HepG2 (cell line): ENCODE results near the gene KLB. TPM values are rescaled to one million over a fixed set of nuclear protein-coding genes. Genes with fewer than 3 reads are reported as not detected.

ENCODE experiments used
- ATAC-seq: fragments of 200-7000 bp; cut with Tn5 transposase; 3 replicates; pipeline ENCODE4 v1.9.1; 2020; ENCODE audit warnings: mild to moderate bottlenecking, moderate library complexity
- BruUV-seq: library from RNA; stranded (reverse); fragments of 400-500 nt; replicated peaks from 2 replicates; lab custom pipeline; 2021; lab: Mats Ljungman, UMichigan
- CTCF ChIA-PET: fragments of 300-600 bp; formaldehyde crosslinking; extraction: SDS; loops from one replicate; lab custom pipeline; 2021; ENCODE audit warnings: low total read pairs, inconsistent platforms, low intra/inter-chr PET ratio; lab: Yijun Ruan, JAX
- POLR2A ChIA-PET: fragments of 350-600 bp; sonication (Branson Sonifier 250); formaldehyde crosslinking; loops from one replicate; lab custom pipeline; 2020; ENCODE audit warnings: antibody characterized with exemption, inconsistent platforms; lab: Yijun Ruan, JAX
- DNase-seq: peaks from one replicate; pipeline ENCODE4 v3.0.0-alpha.2; 2015; ENCODE audit warnings: low spot score
- FAIRE-seq: peaks from 3 replicates; lab custom pipeline; 2011; peaks lifted over from hg19 to GRCh38; lab: Jason Lieb, UNC
- H2AFZ ChIP-seq: one replicate; pipeline ENCODE4 v1.6.1; 2011; ENCODE audit warnings: low read length, inconsistent platforms
- H3K27ac ChIP-seq: fragments of 300-600 bp; 3 replicates; pipeline ENCODE4 v1.8.0; 2011; ENCODE audit warnings: mixed run types, mild to moderate bottlenecking, mixed read lengths, low read length, inconsistent platforms; ENCODE audit not compliant: insufficient read depth; ENCODE audit errors: extremely low read length
- H3K27me3 ChIP-seq, 2 experiments: fragments of 200-600 bp in 1 of 2; 2 replicates in 1 of 2; 3 replicates in 1 of 2; pipeline versions ENCODE4 v1.6.0 to v1.8.0; 2011; ENCODE audit warnings: low read length in 2 of 2, mild to moderate bottlenecking in 2 of 2, moderate library complexity in 2 of 2, inconsistent platforms in 1 of 2; ENCODE audit not compliant: insufficient read depth in 2 of 2, control insufficient read depth in 1 of 2
- H3K36me3 ChIP-seq, 2 experiments: fragments of 200-600 bp in 1 of 2; replicated peaks in 1 of 2; 2 replicates in 1 of 2; 3 replicates in 1 of 2; pipeline versions ENCODE4 v1.5.1 to v1.8.0; 2011; ENCODE audit warnings: low read length in 2 of 2, inconsistent platforms in 1 of 2; ENCODE audit not compliant: insufficient read depth in 2 of 2, control insufficient read depth in 1 of 2
- H3K4me1 ChIP-seq: 2 replicates; pipeline ENCODE4 v1.5.1; 2012; ENCODE audit warnings: low read length, inconsistent platforms; ENCODE audit not compliant: insufficient read depth
- H3K4me2 ChIP-seq: 2 replicates; pipeline ENCODE4 v1.6.0; 2011; ENCODE audit warnings: low read depth, low read length, inconsistent platforms
- H3K4me3 ChIP-seq, 3 experiments: fragments of 200-600 bp in 1 of 3; sonication (generic), shearing (Covaris generic) in 1 of 3; replicated peaks in 1 of 3; 2 replicates each; pipeline ENCODE4 v1.5.1; 2011 to 2016; ENCODE audit warnings: low read length in 3 of 3, inconsistent platforms in 2 of 3, low read depth in 2 of 3, mild to moderate bottlenecking in 2 of 3, control low read depth in 1 of 3, mixed read lengths in 1 of 3; ENCODE audit not compliant: insufficient read depth in 1 of 3
- H3K79me2 ChIP-seq: one replicate; pipeline ENCODE4 v1.6.1; 2011; ENCODE audit warnings: low read length, inconsistent platforms; ENCODE audit not compliant: insufficient read depth
- H3K9ac ChIP-seq: 2 replicates; pipeline ENCODE4 v1.6.0; 2011; ENCODE audit warnings: mild to moderate bottlenecking, low read depth, low read length, inconsistent platforms; ENCODE audit not compliant: insufficient read depth
- H3K9me3 ChIP-seq: 2 replicates; pipeline ENCODE4 v1.5.1; 2012; ENCODE audit warnings: mild to moderate bottlenecking, low read length
- H4K20me1 ChIP-seq: 2 replicates; pipeline ENCODE4 v1.6.0; 2011; ENCODE audit warnings: inconsistent platforms, mild to moderate bottlenecking, low read length, moderate library complexity; ENCODE audit not compliant: insufficient read depth
- CBX1 ChIP-seq: IDR thresholded peaks from one replicate; pipeline ENCODE4 v1.6.1; 2016; ENCODE audit warnings: antibody characterized with exemption, low read depth
- CREM ChIP-seq, 2 experiments: sonication (generic) in 1 of 2; formaldehyde crosslinking in 1 of 2; IDR thresholded peaks; 2 replicates each; pipeline versions ENCODE4 v1.4.0 to v1.6.1; 2016 to 2020; ENCODE audit warnings: antibody characterized with exemption in 1 of 2, mild to moderate bottlenecking in 1 of 2, missing genetic modification reagents in 1 of 2
- FOSL1 ChIP-seq: sonication (generic); formaldehyde crosslinking; IDR thresholded peaks from 2 replicates; pipeline ENCODE4 v1.9.0; 2021; ENCODE audit warnings: missing genetic modification reagents, borderline replicate concordance
- HNRNPLL ChIP-seq: fragments of 200-400 bp; formaldehyde crosslinking; IDR thresholded peaks from 2 replicates; pipeline ENCODE4 v1.6.1; 2017; ENCODE audit warnings: mild to moderate bottlenecking, low read depth, low read length; ENCODE audit not compliant: poor library complexity, severe bottlenecking
- MAFK ChIP-seq, 2 experiments: IDR thresholded peaks in 1 of 2; conservative IDR thresholded peaks in 1 of 2; 2 replicates each; pipeline ENCODE4 v1.6.1; 2011; ENCODE audit warnings: improper control_type of control experiment in 2 of 2, low read length in 2 of 2
- MXI1 ChIP-seq: IDR thresholded peaks from 3 replicates; pipeline ENCODE4 v1.6.1; 2012; ENCODE audit warnings: low read depth, low read length, inconsistent platforms, borderline replicate concordance
- NFE2 ChIP-seq: sonication (generic); formaldehyde crosslinking; IDR thresholded peaks from 2 replicates; pipeline ENCODE4 v1.4.0; 2020; ENCODE audit warnings: missing genetic modification reagents
- NFKB2 ChIP-seq: sonication (generic); formaldehyde crosslinking; IDR thresholded peaks from 2 replicates; pipeline ENCODE4 v1.4.0; 2020; ENCODE audit warnings: missing genetic modification reagents, borderline replicate concordance
- RARG ChIP-seq: sonication (generic); formaldehyde crosslinking; IDR thresholded peaks from 2 replicates; pipeline ENCODE4 v1.4.0; 2020; ENCODE audit warnings: low read depth, mild to moderate bottlenecking, missing genetic modification reagents
- ZC3H4 ChIP-seq: sonication (generic); formaldehyde crosslinking; IDR thresholded peaks from 2 replicates; pipeline ENCODE4 v1.4.0; 2020; ENCODE audit warnings: missing genetic modification reagents, borderline replicate concordance
- WGBS: methylation state at CpG from one replicate; pipeline ENCODE4 v1.1.6; 2017; ENCODE audit warnings: low lambda C conversion rate; 5-methylcytosine and 5-hydroxymethylcytosine counted together
- in situ Hi-C: cut with HindIII; loops from 2 replicates; pipeline ENCODE4 v1.10.0; 2017; ENCODE audit warnings: low pct_unique_long_range_greater_than_20kb; ENCODE audit not compliant: extremely low pct_ligation_motif_present
- intact Hi-C: fragments of 100-400 bp; cut with micrococcal nuclease; formaldehyde crosslinking; loops from one replicate; pipeline ENCODE4 v1.10.0; 2022; ENCODE audit not compliant: unreplicated experiment
- polyA plus RNA-seq, 8 experiments: library from polyadenylated mRNA; depleted of rRNA in 3 of 8; stranded (reverse) in 7 of 8; unstranded in 1 of 8; fragments of >200 nt; fragmentation: Illumina TruSeq in 4 of 8; extraction: Trizol in 4 of 8; gene quantifications; 2 replicates each; pipeline versions ENCODE4 v1.2.1 to v1.2.3, GENCODE V29; 2011 to 2016; ENCODE audit warnings: low read depth in 4 of 8, missing spikeins in 1 of 8, mixed read lengths in 1 of 8; ENCODE audit not compliant: insufficient read depth in 1 of 8
- total RNA-seq, 5 experiments: library from RNA; depleted of rRNA; stranded (reverse); fragments of >200 nt; fragmentation: Illumina TruSeq; extraction: Trizol; gene quantifications; 2 replicates each; pipeline ENCODE4 v1.2.3, GENCODE V29; 2016; ENCODE audit warnings: low read depth in 1 of 5
- TF ChIP-seq, protein P1 (sequence below): sonication (generic); formaldehyde crosslinking; IDR thresholded peaks from 2 replicates; pipeline ENCODE4 v1.5.0; 2020; ENCODE audit warnings: mild to moderate bottlenecking, missing genetic modification reagents, borderline replicate concordance
- TF ChIP-seq, protein P2 (sequence below): sonication (generic); formaldehyde crosslinking; IDR thresholded peaks from 2 replicates; pipeline ENCODE4 v1.8.0; 2022; ENCODE audit warnings: mild to moderate bottlenecking, missing genetic modification reagents, moderate library complexity
- TF ChIP-seq, protein P3 (sequence below): sonication (generic); formaldehyde crosslinking; IDR thresholded peaks from 2 replicates; pipeline ENCODE4 v1.4.0; 2020; ENCODE audit warnings: missing genetic modification reagents, mild to moderate bottlenecking, borderline replicate concordance

Gene KLB
- total and polyA plus RNA-seq, 2 of the 13 experiments (the other 11 are each of a cell fraction or from before 2014, with no cell fraction given), result 25.3 to 82.0 TPM

DNA sequence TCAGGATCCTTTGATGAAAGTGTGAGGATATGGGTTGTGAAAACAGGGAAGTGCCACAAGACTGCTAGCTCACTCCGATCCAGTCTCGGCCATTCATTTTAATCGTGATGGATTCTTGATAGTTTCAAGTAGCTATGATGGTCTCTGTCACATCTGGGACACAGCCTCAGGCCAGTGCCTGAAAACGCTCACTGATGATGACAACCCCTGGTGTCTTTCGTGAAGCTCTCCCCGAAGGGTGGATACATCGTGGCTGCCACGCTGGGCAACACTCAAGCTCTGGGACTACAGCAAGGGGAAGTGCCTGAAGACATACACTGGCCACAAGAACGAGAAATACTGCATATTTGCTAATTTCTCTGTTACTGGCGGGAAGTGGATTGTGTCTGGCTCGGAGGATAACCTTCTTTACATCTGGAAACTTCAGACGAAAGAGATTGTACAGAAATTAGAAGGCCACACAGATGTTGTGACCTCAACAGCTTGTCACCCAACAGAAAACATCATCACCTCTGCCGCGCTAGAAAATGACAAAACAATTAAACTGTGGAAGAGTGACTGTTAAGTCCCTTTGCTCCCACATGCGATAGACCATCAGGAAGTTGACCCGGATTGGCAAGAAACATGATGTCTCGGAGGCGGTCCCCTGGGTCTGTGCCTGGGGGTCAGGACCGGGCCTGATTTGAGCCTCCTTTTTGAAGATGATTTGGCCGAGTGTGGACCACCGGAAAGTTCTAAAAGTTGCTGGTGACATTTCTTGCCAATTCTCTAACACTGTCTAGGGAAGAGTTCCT lies 74.4 kb downstream of the KLB start (continued):
- TF ChIP-seq, protein P1, sequence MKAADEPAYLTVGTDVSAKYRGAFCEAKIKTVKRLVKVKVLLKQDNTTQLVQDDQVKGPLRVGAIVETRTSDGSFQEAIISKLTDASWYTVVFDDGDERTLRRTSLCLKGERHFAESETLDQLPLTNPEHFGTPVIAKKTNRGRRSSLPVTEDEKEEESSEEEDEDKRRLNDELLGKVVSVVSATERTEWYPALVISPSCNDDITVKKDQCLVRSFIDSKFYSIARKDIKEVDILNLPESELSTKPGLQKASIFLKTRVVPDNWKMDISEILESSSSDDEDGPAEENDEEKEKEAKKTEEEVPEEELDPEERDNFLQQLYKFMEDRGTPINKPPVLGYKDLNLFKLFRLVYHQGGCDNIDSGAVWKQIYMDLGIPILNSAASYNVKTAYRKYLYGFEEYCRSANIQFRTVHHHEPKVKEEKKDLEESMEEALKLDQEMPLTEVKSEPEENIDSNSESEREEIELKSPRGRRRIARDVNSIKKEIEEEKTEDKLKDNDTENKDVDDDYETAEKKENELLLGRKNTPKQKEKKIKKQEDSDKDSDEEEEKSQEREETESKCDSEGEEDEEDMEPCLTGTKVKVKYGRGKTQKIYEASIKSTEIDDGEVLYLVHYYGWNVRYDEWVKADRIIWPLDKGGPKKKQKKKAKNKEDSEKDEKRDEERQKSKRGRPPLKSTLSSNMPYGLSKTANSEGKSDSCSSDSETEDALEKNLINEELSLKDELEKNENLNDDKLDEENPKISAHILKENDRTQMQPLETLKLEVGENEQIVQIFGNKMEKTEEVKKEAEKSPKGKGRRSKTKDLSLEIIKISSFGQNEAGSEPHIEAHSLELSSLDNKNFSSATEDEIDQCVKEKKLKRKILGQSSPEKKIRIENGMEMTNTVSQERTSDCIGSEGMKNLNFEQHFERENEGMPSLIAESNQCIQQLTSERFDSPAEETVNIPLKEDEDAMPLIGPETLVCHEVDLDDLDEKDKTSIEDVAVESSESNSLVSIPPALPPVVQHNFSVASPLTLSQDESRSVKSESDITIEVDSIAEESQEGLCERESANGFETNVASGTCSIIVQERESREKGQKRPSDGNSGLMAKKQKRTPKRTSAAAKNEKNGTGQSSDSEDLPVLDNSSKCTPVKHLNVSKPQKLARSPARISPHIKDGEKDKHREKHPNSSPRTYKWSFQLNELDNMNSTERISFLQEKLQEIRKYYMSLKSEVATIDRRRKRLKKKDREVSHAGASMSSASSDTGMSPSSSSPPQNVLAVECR (CRISPR knock-in tag), result no peak

DNA sequence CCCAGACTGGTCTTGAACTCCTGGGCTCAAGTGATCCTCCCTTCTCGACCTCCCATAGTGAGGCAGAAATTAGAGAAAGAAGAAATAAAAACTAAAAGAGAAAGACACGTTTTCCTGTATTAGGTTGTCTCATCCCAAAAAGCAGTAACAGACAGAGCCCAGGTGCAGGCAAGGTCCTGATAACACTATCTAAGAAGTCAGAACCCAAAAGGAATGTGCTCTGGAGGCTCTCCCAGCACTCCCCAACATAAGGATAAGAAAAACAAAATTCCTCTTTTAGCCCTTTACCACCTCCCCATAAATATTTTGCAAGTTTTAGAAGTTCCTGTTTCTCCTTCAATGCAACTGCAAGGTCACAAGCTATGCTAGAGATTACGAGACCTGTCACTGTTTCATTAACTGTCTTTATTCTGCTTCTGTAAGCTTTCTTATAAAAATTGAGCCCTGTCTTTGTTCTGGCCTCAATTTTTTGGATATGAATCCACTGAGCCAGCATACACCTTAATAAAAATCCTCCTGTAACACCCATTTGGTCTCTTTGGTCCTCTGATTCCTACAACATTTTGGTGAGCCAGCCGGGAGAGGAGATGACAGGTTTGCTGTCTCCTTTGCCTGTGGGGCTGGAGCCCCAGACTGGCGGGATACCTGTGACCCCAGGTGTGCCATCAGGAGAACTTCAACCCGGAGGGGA lies 78.0 kb downstream of the KLB start:
- Histone ChIP-seq H3K27me3 (no peaks in the 10 kb centered on the region), H3K27ac (no peak overlapping the region), H3K9ac (no peak overlapping the region), H3K9me3 (no peaks in the 10 kb centered on the region), H3K4me1 (peaks cover 33% of the 10 kb centered on the region), H3K4me3 (no peak overlapping the region), H2AFZ (no peak overlapping the region), H3K79me2 (no peaks in the 10 kb centered on the region), H3K4me2 (no peak overlapping the region), H4K20me1 (no peaks in the 10 kb centered on the region), H3K36me3 (no peaks in the 10 kb centered on the region)
- DNase-seq (no peak), FAIRE-seq (no peak), ATAC-seq (no peak)
- intact Hi-C loops (no loop called here), in situ Hi-C loops (no loop called here)
- POLR2A ChIA-PET, result no interaction called here
- CTCF ChIA-PET, result no interaction called here
- no TSS peak for BruUV-seq
- 61% methylated on average over 6 of the region's 6 CpGs for WGBS
- no peak for TF ChIP-seq HNRNPLL
- TF ChIP-seq CREM (IDR thresholded peaks at IDR 0.05), result no peak
- TF ChIP-seq CREM (CRISPR knock-in tag; IDR thresholded peaks at IDR 0.05), result no peak
- TF ChIP-seq MXI1, result no peak
- no peak for TF ChIP-seq CBX1
- no peak for TF ChIP-seq NFKB2 (CRISPR knock-in tag)
- TF ChIP-seq, protein P2, sequence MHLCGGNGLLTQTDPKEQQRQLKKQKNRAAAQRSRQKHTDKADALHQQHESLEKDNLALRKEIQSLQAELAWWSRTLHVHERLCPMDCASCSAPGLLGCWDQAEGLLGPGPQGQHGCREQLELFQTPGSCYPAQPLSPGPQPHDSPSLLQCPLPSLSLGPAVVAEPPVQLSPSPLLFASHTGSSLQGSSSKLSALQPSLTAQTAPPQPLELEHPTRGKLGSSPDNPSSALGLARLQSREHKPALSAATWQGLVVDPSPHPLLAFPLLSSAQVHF (CRISPR knock-in tag), result no peak
- no peak for TF ChIP-seq ZC3H4
- TF ChIP-seq RARG (CRISPR knock-in tag), result no peak
- no peak for TF ChIP-seq MAFK (conservative IDR thresholded peaks at IDR 0.05 in 1 of 2, IDR thresholded peaks at IDR 0.05 in 1 of 2; ENCODE audit: low read length in 2 of 2)
- TF ChIP-seq NFE2 (CRISPR knock-in tag), result no peak
- TF ChIP-seq FOSL1 (CRISPR knock-in tag), result no peak
- TF ChIP-seq, protein P3, sequence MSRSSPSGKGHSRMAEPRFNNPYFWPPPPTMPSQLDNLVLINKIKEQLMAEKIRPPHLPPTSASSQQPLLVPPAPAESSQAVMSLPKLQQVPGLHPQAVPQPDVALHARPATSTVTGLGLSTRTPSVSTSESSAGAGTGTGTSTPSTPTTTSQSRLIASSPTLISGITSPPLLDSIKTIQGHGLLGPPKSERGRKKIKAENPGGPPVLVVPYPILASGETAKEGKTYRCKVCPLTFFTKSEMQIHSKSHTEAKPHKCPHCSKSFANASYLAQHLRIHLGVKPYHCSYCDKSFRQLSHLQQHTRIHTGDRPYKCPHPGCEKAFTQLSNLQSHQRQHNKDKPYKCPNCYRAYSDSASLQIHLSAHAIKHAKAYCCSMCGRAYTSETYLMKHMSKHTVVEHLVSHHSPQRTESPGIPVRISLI (CRISPR knock-in tag), result no peak
